CD4-positive, alpha-beta T cell treated with Interleukin-4 for 4 hours (primary cell): ENCODE results near the gene EDARADD.

ENCODE experiments used
- DNase-seq: peaks from one replicate; pipeline ENCODE4 v3.0.0-alpha.2; 2020

Gene EDARADD

GRCh38 chr1:236520445-236521005, 126.4 kb downstream of the EDARADD start:
- no peak for DNase-seq

DNA sequence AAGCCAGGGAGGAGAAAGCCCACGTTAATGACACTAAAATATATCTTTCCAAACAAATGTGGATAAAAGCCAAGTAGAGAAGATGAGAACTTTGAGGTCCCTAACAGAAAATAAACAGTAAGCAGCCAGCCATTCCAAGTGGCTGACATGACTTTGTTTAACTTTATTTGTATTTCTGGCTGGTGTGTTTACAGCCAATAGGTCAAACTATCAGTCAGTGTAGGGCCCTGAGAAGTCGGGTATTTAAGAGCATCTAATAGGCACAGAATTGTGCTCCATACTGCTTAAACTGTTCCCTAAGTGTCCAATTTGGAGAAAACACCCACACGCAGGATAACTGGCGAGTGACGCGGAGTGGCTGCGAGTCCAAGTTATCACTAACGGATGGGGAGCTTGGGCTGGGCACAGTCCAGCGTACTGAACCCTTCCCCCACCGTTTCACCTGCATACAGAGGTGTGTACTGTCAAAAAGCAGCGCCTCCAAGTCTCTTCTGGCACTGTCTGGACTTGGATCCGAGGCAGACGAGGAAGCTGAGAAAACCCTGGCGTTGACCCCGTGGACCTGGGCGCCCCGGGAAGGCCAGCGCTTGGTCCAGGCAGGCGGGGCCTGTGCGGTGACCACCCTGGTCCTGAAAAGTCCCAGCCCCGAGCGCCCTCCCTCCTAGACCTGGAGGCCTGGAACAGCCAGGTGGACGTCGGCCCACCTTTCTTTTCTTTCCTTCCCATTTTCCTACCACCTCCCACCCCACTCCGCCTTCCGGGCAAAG, 129.0 kb downstream of the EDARADD start:
- DNase-seq, result no peak

DNA sequence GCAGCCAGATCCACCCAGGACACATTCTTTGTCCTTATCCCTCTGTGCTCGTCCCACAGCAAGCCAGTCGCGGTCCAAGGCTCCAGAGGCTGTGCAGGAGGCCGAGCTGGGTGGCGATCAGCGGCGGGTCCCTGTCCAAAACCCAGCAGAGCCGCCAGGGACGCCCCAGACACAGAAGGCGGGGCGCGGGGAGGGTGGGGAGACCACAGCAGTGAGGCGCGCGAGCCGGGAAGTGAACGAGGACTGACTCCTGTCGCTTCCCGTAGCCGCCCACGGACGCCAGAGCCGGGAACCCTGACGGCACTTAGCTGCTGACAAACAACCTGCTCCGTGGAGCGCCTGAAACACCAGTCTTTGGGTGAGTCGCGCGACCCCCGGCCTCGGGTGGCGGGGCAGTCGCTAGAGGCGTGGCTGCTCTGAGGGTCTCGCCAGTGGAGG, 129.6 kb downstream of the EDARADD start, which contains the start of gene LGALS8:
Gene LGALS8 (plus strand): TSS at position 279 of the 438 bp plus-strand sequence. CDS start 2,089 bp downstream, outside the sequence.
- peak; percentile 86 for DNase-seq

- peak; percentile 79 for DNase-seq
Observed at GRCh38 chr1:236524142-236524894, 130.2 kb downstream of the EDARADD start.

DNA sequence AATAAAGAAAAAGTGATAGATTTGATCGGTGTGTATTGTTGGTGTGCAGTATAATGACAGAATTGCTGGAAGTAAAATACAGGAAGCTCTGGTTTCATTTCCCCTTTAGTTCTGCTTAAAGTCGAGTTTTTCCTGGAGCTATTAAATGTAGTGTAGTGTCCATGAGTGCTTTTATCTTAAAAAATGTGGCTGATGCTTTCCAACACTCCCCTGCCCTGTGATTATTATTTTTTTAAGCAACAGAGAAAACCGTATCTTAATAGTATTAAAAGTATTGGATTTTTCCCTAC, 130.8 kb downstream of the EDARADD start:
- no peak for DNase-seq

GRCh38 chr1:236526079-236526478, 132.0 kb downstream of the EDARADD start:
- no peak for DNase-seq

- DNase-seq, result no peak
Observed at GRCh38 chr1:236530286-236530685, 136.2 kb downstream of the EDARADD start.

- DNase-seq, result no peak
Observed at GRCh38 chr1:236530959-236531358, 136.9 kb downstream of the EDARADD start.

- no peak for DNase-seq
Observed at GRCh38 chr1:236532850-236533249, 138.8 kb downstream of the EDARADD start.

GRCh38 chr1:236534151-236534651, 140.1 kb downstream of the EDARADD start:
- DNase-seq, result peak; percentile 81
